OCI-LY1 (cell line): Measurements from ENCODE around the gene TEKT2.

Source experiments
- EZH2 ChIP-seq: fragments of 200-600 bp; sonication (generic), shearing (Covaris generic); IDR thresholded peaks from 2 replicates; pipeline ENCODE4 v1.8.0; 2017; ENCODE audit warnings: borderline replicate concordance, mixed run types, mild to moderate bottlenecking, antibody characterized with exemption, low read length, moderate library complexity, mixed read lengths
- TF ChIP-seq, protein P1 (sequence below): fragments of 200-600 bp; sonication (generic), shearing (Covaris generic); IDR thresholded peaks from 2 replicates; pipeline ENCODE4 v1.5.1; 2017; ENCODE audit warnings: mild to moderate bottlenecking, antibody characterized with exemption, low read length, moderate library complexity, mixed read lengths

DNA sequence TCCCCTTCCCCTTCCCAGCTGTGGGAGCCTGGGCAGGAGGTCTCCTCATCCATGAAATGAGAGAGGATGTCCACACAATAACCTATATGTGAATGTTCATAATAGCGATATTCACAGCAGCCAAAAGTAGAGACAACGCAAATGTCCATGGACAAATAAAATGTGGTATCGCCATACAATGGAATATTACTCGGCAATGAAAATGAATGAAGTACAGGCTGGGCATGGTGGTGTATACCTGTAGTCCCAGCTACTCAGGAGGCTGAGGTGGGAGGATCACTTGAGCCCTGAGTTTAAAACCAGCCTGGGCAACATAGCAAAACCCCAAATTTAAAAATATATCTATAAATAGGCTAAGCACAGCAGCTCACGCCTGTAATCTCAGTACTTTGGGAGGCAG lies 17.7 kb downstream of the TEKT2 start:
- TF ChIP-seq, protein P1, sequence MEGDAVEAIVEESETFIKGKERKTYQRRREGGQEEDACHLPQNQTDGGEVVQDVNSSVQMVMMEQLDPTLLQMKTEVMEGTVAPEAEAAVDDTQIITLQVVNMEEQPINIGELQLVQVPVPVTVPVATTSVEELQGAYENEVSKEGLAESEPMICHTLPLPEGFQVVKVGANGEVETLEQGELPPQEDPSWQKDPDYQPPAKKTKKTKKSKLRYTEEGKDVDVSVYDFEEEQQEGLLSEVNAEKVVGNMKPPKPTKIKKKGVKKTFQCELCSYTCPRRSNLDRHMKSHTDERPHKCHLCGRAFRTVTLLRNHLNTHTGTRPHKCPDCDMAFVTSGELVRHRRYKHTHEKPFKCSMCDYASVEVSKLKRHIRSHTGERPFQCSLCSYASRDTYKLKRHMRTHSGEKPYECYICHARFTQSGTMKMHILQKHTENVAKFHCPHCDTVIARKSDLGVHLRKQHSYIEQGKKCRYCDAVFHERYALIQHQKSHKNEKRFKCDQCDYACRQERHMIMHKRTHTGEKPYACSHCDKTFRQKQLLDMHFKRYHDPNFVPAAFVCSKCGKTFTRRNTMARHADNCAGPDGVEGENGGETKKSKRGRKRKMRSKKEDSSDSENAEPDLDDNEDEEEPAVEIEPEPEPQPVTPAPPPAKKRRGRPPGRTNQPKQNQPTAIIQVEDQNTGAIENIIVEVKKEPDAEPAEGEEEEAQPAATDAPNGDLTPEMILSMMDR = no peak
- no peak for TF ChIP-seq EZH2
